Neural crest cell (in vitro differentiated cells): Measurements from ENCODE around the gene LTA. TPM values are rescaled to one million over a fixed set of nuclear protein-coding genes. Genes with fewer than 3 reads are reported as not detected.
A peak's percentile ranks its signal among the peaks of the same experiment; 100 is the strongest.

ENCODE experiments used
- DNase-seq: peaks from one replicate; pipeline ENCODE4 v3.0.0; 2021; ENCODE audit warnings: low read depth, mixed read lengths, low spot score
- H3K27ac Mint-ChIP-seq: one replicate; pipeline ENCODE4 v1.8.0; 2021; ENCODE audit warnings: mild to moderate bottlenecking, mixed read lengths; ENCODE audit not compliant: unreplicated experiment
- H3K27me3 Mint-ChIP-seq: 2 replicates; pipeline ENCODE4 v1.8.0; 2021; ENCODE audit warnings: low read depth, mild to moderate bottlenecking, mixed read lengths
- H3K36me3 Mint-ChIP-seq: 2 replicates; pipeline ENCODE4 v1.8.0; 2021; ENCODE audit warnings: low read depth, mild to moderate bottlenecking, mixed read lengths
- H3K4me1 Mint-ChIP-seq: 2 replicates; pipeline ENCODE4 v1.8.0; 2021; ENCODE audit warnings: mixed read lengths
- H3K4me3 Mint-ChIP-seq: one replicate; pipeline ENCODE4 v1.8.0; 2021; ENCODE audit warnings: mild to moderate bottlenecking, mixed read lengths
- H3K9me3 Mint-ChIP-seq: 2 replicates; pipeline ENCODE4 v1.8.0; 2021; ENCODE audit warnings: mixed read lengths
- CTCF ChIP-seq: fragments of 200-600 bp; sonication (generic); conservative IDR thresholded peaks from 2 replicates; pipeline ENCODE4 v1.5.0; 2021; ENCODE audit warnings: antibody characterized with exemption, mild to moderate bottlenecking
- total RNA-seq: library from RNA; stranded (reverse); gene quantifications from 2 replicates; pipeline ENCODE4 v1.2.1, GENCODE V29; 2021

Gene LTA
- total RNA-seq, 1 donor from 2014 or later = 0.26 TPM

- TF ChIP-seq CTCF = no peak
- Mint-ChIP-seq H3K4me1 (peaks cover 17% of the 10 kb centered on the region), H3K4me3 (no peak overlapping the region), H3K36me3 (no peaks in the 10 kb centered on the region), H3K9me3 (no peaks in the 10 kb centered on the region), H3K27me3 (peaks cover 3% of the 10 kb centered on the region), H3K27ac (no peak overlapping the region)
- no peak for DNase-seq
Observed at GRCh38 chr6:31568537-31568961, 3.5 kb upstream of the LTA start.

GRCh38 chr6:31569861-31570536 is 2.1 kb upstream of the LTA start:
- Mint-ChIP-seq H3K27ac (no peak overlapping the region), H3K36me3 (no peaks in the 10 kb centered on the region), H3K9me3 (no peaks in the 10 kb centered on the region), H3K27me3 (peaks cover 3% of the 10 kb centered on the region), H3K4me3 (no peak overlapping the region), H3K4me1 (peaks cover 17% of the 10 kb centered on the region)
- TF ChIP-seq CTCF = no peak
- DNase-seq = no peak

GRCh38 chr6:31573239-31574105 is 1.4 kb downstream of the LTA start:
- Mint-ChIP-seq H3K9me3 (no peaks in the 10 kb centered on the region), H3K4me3 (no peak overlapping the region), H3K4me1 (peaks cover 5% of the 10 kb centered on the region), H3K27ac (peak overlapping the region; percentile 81), H3K27me3 (peaks cover 3% of the 10 kb centered on the region), H3K36me3 (no peaks in the 10 kb centered on the region)
- no peak for DNase-seq
- no peak for TF ChIP-seq CTCF

- H3K9me3 Mint-ChIP-seq = no peaks in the 10 kb centered on the region
- TF ChIP-seq CTCF = no peak
- no peak overlapping the region for H3K4me3 Mint-ChIP-seq
- DNase-seq = no peak
- no peaks in the 10 kb centered on the region for H3K4me1 Mint-ChIP-seq
- H3K27me3 Mint-ChIP-seq = peaks cover 3% of the 10 kb centered on the region
- H3K36me3 Mint-ChIP-seq = no peaks in the 10 kb centered on the region
- no peak overlapping the region for H3K27ac Mint-ChIP-seq
Observed at GRCh38 chr6:31574106-31575061, 2.3 kb downstream of the LTA start.

GRCh38 chr6:31575335-31575901 is 3.3 kb downstream of the LTA start, which contains the start of gene TNF:
Gene TNF, plus strand, starts transcription at chr6:31575565. Its CDS starts 177 bp downstream, at chr6:31575742.
- no peak within 1 kb of the TSS for H3K27ac Mint-ChIP-seq
- H3K36me3 Mint-ChIP-seq = no peaks in the 10 kb centered on the region
- peaks cover 2% of the 10 kb centered on the region for H3K4me1 Mint-ChIP-seq
- H3K27me3 Mint-ChIP-seq = peaks cover 3% of the 10 kb centered on the region
- no peak for TF ChIP-seq CTCF
- H3K4me3 Mint-ChIP-seq = no peak within 1 kb of the TSS
- no peak for DNase-seq
- no peaks in the 10 kb centered on the region for H3K9me3 Mint-ChIP-seq
